GM21390 (cell line): ENCODE data around the gene PATE3.

ENCODE experiments used
- ATAC-seq: cut with Tn5 transposase; IDR thresholded peaks from one replicate; pipeline ENCODE4 v1.9.1; 2021; ENCODE audit not compliant: unreplicated experiment

The PATE3 gene

GRCh38 chr11:125835748-125836147, 47.8 kb downstream of the PATE3 start:
- ATAC-seq: no peak
